HG02938 (cell line): ENCODE measurements around the gene NANS.

ENCODE experiments used
- ATAC-seq: cut with Tn5 transposase; IDR thresholded peaks from one replicate; pipeline ENCODE4 v1.9.1; 2021; ENCODE audit warnings: mild to moderate bottlenecking, moderate library complexity; ENCODE audit not compliant: unreplicated experiment

The NANS gene

GRCh38 chr9:98038958-98039357, 17.6 kb upstream of the NANS start:
- peak; percentile 48 for ATAC-seq

- ATAC-seq: no peak
These were observed 16.9 kb upstream of the NANS start for GRCh38 chr9:98039607-98040017.

- ATAC-seq: no peak
These were observed 16.3 kb upstream of the NANS start for GRCh38 chr9:98040212-98040611.

- no peak for ATAC-seq
These were observed 12.6 kb upstream of the NANS start for GRCh38 chr9:98043915-98044314.

- ATAC-seq: peak; percentile 76
These were observed 11.0 kb upstream of the NANS start for GRCh38 chr9:98045234-98046179.

GRCh38 chr9:98046180-98046543, 10.4 kb upstream of the NANS start:
- ATAC-seq: no peak

- ATAC-seq: no peak
These were observed 9.5 kb upstream of the NANS start for GRCh38 chr9:98047002-98047401.

GRCh38 chr9:98049288-98050072, 7.1 kb upstream of the NANS start:
- no peak for ATAC-seq

GRCh38 chr9:98050351-98050750, 6.2 kb upstream of the NANS start:
- no peak for ATAC-seq

- ATAC-seq: no peak
These were observed 2.1 kb upstream of the NANS start for GRCh38 chr9:98054376-98054951.

GRCh38 chr9:98057138-98057799, 737 bp downstream of the NANS start:
- ATAC-seq: no peak

GRCh38 chr9:98062161-98062560, 5.6 kb downstream of the NANS start:
- ATAC-seq: no peak

GRCh38 chr9:98064623-98065392, 8.3 kb downstream of the NANS start:
- no peak for ATAC-seq

GRCh38 chr9:98066235-98066634, 9.7 kb downstream of the NANS start:
- ATAC-seq: no peak

- ATAC-seq: no peak
These were observed 10.7 kb downstream of the NANS start for GRCh38 chr9:98067184-98067583.

GRCh38 chr9:98069551-98069950, 13.0 kb downstream of the NANS start:
- ATAC-seq: no peak

GRCh38 chr9:98070704-98071103, 14.2 kb downstream of the NANS start:
- no peak for ATAC-seq

- no peak for ATAC-seq
These were observed 15.2 kb downstream of the NANS start for GRCh38 chr9:98071737-98072136.

- no peak for ATAC-seq
These were observed 17.8 kb downstream of the NANS start for GRCh38 chr9:98074115-98074990.
